ENCODE data around the gene HOTAIR. TPM values are rescaled to one million over a fixed set of nuclear protein-coding genes. Genes with fewer than 3 reads are reported as not detected.
A peak's percentile ranks its signal among the peaks of the same experiment; 100 is the strongest.

Gene HOTAIR
- total RNA-seq, 1 experiment from 2014 or later = 8.4 TPM

DNA sequence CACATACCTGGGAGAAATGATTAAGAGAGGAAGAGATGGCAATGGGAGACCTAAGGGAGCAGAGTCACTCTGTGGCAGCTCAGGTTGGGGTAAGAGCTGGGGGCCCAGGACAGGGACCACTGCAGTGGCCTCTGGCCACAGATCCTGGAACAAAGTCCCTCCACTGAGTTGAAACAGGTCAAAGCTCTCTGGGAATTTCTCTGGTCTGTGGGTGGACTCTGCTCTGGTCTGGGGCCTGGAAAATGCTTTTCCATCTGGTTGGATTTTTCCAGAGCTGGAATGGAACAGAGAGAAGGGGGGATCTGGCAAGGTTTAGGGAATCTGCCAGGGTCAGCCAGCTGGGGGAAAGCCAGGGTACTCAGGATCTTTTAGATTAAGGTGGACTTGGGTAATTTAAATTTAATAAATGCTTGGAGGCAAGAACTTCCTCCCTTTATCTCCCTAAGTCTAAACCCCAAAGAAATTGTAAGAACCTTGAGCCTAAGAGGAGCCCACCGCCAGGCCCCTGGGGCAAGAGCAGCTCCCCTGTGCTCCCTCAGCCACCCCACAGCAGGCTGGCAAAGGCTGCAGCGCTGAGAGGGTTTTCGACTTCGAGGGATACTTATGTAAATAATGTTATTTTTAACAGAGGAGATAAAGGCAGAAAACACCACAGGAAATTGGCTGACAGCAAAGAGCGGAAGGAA, 13.9 kb upstream of the HOTAIR start:
- no peak for DNase-seq (ENCODE audit: low spot score)

DNA sequence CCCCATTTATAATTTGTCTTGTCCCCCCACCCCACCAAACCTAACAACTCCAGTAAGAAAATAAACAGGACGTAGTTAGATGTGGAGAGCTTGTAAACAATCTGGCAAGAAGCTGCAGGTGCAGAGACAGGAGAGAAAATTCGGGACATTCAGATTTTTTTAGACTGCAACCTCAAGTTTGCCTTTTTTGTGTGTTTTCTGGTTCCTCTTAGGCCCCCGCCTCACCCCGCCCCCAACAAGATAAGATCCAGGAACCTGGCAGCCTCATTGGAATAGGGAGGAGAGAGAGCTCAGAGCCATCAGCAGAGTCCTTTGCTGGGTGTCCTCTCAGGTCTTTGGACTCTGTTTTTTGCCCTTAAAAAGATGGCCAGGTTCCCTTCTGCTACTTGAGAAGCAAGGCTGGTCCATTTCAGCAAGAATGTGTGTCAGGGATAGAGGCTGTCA, 13.1 kb upstream of the HOTAIR start:
- no peak for DNase-seq (ENCODE audit: low spot score)

DNA sequence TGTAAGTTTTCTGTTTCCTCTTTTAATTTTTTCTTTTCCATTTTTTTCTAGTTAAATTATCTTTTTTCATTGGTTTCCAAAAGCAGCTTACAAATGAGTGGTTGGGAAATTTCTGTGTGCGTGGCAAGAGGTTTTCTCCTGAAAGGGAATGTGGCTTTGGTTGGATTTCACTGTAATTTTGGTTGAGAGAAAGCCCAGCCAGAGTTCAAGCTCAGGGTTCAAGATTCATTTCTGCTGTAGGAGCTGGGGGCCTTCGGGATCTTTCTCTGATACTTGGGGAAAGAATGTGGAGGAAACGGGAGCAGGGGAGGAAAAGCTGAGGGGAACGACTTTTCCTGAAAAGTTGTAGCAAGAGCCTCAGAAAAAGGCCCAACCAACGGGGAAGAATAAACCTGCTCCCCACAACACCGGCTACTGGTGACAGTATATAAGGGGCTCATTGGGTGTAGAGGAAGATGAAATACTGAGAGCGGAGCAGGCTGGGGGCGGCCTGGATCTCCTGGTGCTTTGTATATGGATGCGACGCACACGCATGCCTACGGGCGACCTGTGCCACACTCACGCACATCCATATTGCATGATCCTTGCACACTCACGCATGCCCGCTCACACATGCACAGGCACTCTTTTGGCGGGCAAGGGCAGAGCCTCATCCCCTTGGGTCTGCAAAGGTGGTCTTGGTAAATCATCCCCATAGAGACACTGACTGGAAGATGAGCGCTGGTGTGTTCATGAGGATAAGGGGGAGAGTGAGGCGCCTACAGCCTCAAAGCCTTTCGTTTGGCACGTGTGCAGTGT, 12.1 kb upstream of the HOTAIR start:
- DNase-seq (ENCODE audit: low spot score) = no peak

- no peak for DNase-seq (ENCODE audit: low spot score)
Observed at GRCh38 chr12:53985994-53986685, 11.4 kb upstream of the HOTAIR start.

GRCh38 chr12:53985692-53985993, 10.9 kb upstream of the HOTAIR start:
- no peak for DNase-seq (ENCODE audit: low spot score)

DNA sequence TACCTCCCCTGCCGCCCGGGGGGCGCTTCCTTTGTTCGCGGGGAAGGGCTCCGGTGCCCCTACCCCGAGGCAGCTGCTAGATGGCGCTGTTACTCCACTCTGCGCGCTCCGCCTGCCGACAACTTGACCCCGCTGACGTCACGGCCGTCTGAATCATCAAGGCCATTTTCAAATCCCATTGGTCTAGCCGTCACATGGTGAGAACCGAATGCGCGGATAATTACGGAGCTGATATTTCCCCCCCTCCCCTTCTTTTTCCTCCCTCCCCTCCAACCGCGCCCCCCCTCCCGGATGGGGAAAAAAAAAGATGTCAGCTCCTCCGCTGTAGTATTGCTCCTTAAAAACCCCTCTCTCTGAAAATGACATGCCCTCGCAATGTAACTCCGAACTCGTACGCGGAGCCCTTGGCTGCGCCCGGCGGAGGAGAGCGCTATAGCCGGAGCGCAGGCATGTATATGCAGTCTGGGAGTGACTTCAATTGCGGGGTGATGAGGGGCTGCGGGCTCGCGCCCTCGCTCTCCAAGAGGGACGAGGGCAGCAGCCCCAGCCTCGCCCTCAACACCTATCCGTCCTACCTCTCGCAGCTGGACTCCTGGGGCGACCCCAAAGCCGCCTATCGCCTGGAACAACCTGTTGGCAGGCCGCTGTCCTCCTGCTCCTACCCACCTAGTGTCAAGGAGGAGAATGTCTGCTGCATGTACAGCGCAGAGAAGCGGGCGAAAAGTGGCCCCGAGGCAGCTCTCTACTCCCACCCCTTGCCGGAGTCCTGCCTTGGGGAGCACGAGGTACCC, 10.3 kb upstream of the HOTAIR start, which contains the start of gene HOXC10:
Gene HOXC10 (plus strand): TSS at position 246 of the 791 bp plus-strand sequence. CDS start 114 bp downstream, at position 360.
- DNase-seq (ENCODE audit: low spot score) = peak; percentile 92

- DNase-seq (ENCODE audit: low spot score) = no peak
Observed at GRCh38 chr12:53983950-53984572, 9.3 kb upstream of the HOTAIR start.

DNA sequence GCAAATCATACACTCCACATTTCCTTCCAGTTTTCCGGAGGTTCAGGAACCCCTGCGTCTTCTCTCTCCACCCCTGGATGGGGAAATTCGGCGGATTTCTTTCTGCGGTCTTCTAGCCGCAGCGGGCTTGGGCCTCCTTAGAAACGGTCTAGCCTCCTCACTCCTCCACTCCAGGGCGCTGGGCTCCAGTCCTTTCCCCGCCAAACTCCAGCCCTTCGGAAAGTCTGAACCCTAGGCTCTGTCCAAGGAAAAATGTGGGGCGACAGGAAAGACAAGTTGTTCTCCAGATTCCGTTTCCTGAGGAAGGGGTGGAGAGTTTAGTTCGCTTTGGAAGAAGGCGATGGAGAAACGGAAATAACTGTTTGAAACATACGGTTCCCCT, 8.8 kb upstream of the HOTAIR start:
- no peak for DNase-seq (ENCODE audit: low spot score)

DNA sequence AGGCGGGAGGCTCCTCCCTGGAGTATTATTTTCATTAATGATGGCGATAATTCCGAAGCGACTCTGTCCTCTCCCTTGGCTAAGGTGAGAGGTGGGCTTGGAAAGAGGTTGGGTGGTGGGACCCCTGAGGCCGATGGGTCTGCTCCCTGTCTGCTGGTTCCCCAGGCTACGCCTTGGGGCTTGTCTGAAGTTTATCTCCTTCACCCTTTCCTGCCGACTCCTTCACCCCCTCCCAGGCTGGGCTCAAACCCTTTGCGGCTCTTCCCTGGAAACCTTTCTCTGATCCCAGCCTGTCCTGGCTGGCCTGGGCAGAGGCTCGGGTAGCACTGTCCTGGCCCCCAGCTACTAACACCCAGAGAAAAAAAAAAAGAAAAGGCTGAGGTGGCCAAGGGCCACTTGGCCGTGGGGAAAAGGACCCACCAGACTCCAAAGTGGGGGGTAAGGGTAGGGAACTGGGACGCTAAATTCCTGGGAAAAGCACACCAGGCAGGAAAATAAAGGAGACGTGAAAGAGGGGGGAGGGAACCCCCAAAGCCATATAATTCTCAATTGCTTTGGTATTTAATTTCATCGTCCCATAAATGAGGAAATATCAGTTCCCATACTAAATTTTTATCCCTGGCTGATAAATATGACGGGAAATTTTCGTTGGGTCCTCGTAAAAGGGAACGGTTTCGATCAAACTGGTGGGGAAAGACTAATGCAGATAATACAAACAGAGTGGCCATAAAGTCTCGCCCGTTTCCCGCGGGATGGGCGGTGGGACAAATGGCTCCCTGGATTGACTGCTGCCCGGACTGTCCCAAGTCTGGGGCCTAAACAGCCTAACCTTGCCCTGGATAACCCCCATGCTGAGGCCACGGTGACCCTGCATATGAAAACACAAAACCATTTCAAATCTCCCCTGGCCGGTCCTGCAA, 8.2 kb upstream of the HOTAIR start:
- DNase-seq (ENCODE audit: low spot score) = no peak

DNA sequence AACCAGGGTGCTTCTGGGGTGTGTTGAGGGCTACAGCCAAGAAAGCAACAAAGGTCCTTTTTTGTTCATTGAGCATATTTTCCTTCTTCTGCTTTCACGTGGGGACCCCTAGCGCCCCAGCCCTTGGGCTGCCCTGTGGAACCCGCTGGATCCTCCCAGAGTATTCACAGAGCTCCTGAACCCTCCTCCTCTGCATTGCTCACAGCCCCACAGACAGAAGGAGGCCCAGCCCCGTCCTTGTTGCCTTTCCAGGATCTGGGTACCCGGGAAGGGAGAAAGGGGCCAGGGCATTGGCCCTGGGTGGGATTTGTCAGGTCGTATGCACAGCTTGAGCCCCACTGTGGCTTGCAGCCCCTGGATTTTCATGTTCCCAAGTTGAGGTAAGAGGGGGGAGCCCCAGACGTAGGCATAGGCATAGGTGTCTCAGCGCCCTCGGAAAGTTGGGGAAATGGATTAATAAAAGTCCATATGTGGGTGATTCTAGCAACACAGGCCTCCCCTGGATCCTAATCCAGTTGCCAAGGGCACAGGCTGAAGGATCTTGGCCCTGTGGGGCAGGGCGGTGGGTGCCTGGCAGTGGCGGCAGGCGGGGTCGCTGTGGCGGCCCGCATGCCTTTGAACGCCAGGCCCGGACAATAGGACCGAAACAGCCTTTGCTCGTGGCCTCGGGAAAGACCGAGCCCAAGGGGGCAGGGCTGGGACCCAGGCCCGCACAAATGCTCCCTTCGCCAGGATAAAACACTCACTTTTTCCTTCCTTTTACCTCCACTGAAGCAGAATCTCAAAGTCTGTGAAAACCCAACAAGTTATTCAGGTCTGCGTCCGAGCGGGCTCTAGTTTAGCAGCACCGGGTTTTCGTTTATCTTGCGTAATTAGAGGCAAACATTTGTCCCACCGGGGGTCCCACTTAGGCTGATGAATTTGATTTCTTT, 7.1 kb upstream of the HOTAIR start:
- DNase-seq (ENCODE audit: low spot score) = no peak

DNA sequence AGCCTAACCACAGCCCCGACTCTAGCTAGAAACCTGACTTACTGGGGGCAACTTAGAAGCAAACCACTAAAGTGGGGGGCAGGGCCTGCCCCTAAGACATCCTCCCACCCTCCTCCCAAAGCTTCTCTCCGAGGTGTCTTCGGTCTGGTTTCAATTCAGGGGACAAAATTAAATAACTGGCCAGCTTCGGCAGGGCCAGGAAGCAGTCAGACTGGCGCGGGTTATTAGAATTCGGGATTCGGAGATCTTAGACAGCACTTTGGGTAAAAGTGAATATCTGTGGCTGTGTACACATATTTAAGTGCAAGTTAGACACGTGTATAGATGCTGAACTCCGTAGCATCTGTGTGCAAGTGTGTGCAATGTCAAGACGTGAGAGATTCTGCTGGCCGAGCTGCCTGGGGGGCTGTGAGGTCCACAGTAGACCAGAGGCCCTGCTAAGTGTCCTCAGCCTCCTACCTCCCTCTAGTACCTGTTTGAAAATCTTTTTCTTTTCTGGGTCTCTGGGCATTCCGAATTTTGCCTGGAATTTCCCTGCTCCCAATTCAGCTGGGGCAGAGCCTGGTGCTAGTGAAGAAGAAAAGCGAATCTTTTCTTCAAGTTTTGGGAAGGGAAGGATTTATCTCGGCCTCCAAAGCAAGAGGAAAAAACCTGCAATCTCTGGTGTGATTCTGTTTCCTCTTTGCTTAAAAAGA, 6.2 kb upstream of the HOTAIR start:
- DNase-seq (ENCODE audit: low spot score) = no peak

GRCh38 chr12:53980104-53980801, 5.5 kb upstream of the HOTAIR start:
- DNase-seq (ENCODE audit: low spot score) = no peak

DNA sequence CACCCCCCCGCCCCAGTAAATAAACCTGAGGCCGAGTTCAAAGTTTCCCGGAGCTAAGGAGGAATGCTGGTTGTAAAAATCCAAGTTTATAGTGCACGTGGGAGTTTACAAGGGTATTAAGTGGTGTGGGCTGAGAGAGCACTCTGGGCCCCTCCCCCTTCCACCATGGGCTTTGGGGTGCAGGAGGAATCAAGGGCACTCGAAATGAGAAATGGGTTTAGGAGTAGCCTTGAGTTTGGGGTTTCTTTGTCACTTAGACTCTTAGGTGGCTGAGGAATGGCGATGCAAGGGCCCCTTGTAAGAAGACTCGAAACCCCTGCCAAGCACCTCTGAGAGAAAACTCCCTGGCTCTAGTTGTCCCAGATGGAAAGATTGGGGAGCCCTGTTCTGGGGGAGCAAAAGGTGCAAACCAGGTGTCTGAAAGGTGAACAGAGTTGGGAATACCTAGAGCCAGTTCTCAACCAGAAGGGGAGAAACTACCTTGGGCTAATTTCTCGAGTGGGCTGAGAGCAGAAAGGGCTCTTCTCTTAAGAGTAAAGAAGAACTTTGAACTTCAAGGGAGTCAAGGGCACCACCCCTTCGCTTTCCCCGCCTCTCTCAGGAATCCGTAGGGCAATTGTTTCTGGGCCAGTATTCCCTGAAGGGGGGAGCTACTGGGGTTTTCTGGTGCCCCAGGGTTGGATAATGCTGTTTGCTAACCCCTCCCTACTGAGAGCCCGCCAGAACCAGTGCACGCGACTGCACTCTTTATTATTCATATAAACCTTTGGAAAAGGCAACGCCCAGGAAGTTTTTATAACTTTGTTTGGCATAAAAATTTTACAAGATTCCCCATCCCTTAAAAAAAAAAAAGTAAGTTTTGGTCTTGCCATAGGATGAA, 4.0 kb upstream of the HOTAIR start:
- no peak for DNase-seq (ENCODE audit: low spot score)

DNA sequence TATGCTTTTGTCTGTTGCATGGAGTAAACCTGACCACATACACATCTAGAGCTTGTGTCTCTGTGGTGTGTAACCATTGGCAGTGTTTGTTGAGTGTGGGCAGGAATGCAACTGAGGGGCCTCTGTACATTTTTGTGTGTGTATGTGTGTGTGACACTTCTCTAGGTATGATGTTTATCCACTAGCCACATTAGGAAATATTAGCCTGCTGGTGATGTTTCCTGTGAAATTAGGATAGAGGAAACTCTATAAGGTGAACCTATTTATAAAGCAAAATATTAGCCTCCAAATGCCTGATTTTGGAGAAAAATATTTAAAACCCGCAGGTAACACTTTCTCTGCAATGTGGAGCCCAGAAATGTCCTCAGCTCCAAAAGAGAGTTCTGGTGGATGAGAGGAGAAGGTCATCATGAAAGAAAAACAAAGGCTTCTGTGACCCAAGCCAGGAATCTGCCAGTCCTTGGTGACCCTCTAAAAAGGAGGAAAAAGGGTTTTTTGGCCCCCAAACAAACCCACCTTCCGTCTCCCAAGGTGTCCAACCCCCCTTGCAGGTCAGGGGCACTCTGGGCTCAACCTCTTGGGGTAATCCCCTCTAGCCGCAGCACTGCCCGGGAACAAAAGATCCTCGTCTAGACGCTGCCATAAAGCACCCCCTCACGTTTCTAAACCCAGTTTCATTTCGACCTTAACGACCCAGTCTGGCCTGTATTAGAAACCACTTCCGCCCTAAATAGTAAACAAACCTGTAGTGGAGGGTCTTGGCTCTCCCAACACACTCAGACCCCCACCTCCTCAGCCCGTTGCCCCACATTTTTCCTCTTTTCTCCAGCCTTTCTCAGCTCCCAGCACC, 3.1 kb upstream of the HOTAIR start:
- no peak for DNase-seq (ENCODE audit: low spot score)

DNA sequence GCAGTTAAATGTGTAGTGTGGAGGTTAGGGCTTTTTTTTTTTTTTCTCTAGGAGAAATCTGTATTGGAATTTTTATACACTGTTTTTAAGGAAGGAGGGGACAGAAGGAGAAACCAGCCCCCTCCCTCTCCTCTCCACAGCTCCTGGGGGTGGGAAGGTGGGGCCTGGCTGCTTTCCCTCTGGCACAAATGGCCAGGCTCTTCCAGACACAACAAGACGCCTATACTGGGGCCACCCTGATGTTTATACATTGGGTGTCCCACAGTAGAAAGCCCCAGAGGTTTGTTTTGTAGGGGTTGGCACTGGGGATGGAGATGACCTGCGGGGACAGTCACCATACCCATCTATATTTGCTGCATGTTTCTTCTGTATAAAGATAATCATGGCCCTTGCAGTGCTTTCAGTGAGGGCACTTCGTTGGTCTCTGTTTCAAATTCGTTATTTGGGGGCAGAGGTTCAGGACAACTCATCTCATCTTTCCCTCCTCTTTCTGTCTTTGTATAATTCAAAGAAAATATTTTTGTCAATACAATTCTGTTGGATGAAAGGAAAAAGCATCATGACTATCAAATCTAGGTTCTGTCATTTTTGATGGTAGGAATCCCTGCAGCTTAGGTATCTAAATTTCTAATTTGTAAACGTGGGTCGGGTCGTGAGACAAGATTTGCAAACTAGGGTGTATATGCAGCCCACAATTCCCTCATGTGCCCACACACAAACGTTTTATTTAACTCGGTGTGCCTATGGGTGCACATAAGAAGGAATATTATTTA, 2.3 kb upstream of the HOTAIR start:
- DNase-seq (ENCODE audit: low spot score) = no peak

Data from A172 (cell line).